ENCODE data around the gene SIK3.

SIK3 gene

GRCh38 chr11:116888884-116889549 lies 209.2 kb downstream of the SIK3 start:
- DNase-seq = no peak

GRCh38 chr11:116888024-116888423 lies 210.2 kb downstream of the SIK3 start:
- peak; percentile 50 for DNase-seq

DNA sequence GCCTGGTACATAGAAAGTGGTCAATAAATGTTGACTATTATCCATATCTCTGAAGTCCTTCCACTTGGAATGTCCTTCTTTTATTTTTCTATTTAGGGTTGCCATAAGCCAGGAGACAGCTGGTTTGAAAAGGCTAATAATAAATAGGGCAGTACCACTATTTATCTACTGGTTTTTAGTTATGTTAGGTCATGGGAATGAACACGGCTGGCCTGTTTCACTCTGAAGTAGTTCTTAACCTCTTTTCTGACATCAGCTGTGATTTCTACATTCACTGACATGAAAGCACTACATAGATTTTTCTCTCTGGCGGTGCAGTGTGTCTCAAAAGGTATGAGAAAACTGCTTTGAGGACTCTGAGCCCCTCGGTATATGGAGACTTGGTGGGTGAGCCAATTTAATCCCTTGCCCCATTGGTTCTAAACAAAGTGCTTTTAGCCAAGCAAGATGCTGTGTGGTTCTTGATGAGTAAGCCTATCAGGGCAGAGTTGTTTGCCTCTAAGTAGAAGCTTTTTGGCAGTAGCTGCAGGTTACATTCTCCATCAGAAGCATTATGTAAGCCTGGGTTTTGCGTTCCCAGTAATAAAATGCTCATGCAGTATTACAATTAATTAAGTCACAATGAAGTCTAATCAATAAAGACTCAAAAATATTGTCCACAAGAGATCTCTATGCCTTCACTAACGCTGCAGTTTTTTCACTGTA lies 212.1 kb downstream of the SIK3 start:
- DNase-seq = no peak

- peak; percentile 78 for DNase-seq
Measured at GRCh38 chr11:116882386-116882785, 215.8 kb downstream of the SIK3 start.

GRCh38 chr11:116881143-116881542 lies 217.1 kb downstream of the SIK3 start:
- DNase-seq = peak; percentile 31

- peak; percentile 70 for DNase-seq
Measured at GRCh38 chr11:116879800-116880625, 218.2 kb downstream of the SIK3 start.

DNA sequence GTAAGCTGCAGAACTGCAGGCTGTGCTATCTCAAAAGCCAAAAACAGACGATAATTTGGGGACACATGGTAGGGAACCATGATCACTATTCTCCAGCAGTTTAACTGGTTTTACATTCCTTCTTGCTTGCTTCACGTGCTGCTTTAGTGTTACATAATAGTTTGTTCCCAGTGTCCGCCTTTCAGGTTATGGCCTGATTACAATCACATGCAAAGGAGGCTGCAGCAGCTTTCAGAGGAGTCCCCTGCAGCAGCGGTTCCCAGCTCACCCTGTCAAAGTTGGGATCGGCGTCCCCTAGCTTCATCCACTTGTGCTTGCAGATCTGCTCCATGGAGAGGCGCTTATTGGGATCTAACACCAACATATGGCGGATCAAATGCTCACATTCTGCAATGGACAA lies 221.6 kb downstream of the SIK3 start:
- no peak for DNase-seq

DNA sequence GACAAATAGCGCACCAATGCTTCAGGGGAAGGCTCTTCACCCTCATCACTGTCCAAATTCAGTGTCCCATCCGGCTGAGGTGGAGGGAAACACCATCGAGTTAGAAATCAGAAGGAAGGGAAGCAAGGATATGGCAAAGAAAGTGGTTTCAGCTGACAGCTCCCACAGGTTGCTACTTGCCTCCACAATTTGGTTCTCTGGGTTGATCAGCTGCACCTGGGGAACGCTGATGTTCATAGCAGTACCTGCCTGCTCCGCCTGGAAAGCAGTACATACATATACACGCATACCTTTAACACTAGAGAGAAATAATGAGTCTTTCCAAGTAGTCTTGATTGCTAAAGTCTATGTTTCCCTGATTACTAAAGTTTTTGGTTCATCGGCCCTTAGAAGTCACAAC lies 223.0 kb downstream of the SIK3 start:
- DNase-seq = no peak

DNA sequence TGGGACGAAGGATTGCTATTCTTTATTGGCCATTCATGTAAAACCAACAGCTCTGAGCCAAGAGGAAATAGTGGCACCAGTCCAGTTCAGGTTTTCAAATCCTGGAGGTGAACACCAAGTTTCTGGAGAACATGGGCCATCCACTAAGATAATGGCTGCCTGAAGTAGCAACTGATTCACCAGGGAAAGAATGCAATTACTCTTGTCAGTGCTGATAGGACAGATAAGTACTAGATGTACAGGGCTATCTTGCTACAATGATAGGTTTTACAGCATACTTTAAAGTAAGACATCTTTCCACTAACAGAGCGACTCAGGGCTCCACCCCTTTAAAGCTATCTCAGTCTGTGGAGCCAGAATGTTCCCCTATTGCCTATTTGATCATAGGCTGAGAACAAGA lies 224.0 kb downstream of the SIK3 start:
- peak; percentile 84 for DNase-seq

DNA sequence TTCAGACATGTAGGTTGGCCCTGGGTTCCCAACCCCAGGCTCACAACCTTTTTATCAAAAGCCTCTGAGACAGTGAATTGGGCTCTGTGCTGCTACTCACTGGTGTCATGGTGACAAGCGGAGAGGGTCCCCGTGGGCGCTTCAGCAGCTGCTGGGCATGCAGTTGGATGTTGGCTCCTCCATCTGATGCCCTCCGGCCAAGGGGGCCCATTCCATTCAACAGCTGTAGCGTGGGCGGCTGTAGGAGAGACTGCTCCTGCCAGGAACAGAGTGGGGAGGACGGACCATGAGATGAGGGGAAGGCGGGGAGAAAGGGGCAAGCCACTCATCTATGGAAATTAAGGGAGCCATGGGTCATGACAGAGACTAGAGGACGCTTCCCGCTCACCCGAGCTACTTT lies 224.8 kb downstream of the SIK3 start:
- DNase-seq = no peak

DNA sequence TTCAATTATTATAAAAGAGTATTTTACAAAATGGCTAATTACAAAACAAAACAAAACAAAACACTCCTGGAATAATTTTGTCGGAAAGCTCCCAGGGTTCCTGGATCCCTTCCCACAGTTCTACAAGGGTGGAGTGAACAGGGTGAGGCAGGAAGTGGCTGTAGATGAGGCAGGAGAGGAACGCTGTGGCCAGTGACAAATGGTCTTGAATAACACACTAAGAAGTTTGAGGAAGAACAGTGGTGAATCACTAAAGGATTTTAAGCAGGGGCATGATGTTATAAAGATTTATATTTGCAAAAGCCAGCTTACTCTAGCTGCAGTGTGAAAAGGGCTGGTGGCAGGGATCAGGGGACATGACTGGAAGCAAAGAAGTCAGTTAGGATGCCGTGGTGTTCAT lies 227.0 kb downstream of the SIK3 start:
- peak; percentile 94 for DNase-seq

- no peak for DNase-seq
Measured at GRCh38 chr11:116870054-116870453, 228.2 kb downstream of the SIK3 start.

GRCh38 chr11:116869610-116870009 lies 228.6 kb downstream of the SIK3 start:
- no peak for DNase-seq

DNA sequence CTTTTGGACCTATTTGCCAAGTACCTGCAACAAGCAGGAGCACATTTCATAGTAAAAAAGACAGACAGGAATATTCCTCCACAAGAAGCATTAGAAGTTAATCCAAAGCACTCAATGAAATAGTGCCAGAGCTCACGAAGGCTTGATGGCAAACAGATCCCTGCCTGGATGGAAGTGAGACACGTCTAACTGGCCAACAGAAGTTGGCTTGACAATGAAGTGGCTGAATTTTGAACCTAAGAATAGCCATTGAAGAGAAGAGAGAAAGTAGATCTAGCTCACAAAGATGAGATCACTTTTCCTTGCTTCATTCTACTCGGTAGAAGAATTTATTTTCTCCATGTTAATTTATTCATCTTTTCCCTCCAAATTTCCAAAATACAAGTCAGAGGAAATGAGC lies 230.2 kb downstream of the SIK3 start:
- DNase-seq = no peak

DNA sequence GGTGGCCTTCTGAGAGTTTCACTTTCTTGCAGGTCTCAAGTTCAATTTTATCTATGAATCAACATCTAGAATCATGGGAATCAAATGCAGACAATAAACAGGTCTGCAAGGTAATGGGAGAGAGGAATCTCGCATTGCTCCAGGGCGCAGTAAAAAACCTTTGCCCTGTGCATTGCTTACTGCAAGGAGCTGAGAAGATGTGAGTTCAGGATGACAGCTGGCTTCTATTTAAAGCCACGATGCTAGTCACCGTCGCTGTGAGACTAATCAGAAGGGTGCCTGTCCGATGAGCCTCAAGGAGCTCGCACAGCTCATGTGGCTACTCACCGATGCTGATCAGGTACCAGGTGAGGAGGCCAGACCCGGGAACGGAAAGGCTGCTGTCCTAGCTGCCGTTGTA lies 230.6 kb downstream of the SIK3 start:
- DNase-seq = no peak

- DNase-seq = no peak
Measured at GRCh38 chr11:116866804-116867455, 231.3 kb downstream of the SIK3 start.

DNA sequence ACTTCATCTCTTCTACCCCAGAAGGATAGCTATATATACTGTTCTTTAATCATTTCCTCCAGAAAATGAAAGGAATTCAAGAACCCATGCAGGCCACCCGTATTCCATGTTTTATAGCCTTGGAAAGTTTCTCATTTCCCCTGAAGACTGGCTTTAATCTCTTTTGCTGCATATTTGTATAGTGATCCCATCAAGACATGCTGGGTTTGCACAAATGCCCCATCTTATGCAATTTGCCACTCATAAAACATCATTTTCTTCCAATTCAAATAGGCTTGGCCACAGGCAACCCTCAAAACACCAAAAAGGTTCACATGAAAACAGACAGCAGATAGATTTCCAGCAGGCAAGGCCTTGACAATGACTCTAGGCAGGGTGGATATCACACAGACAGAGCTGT lies 232.5 kb downstream of the SIK3 start:
- DNase-seq = peak; percentile 87

DNA sequence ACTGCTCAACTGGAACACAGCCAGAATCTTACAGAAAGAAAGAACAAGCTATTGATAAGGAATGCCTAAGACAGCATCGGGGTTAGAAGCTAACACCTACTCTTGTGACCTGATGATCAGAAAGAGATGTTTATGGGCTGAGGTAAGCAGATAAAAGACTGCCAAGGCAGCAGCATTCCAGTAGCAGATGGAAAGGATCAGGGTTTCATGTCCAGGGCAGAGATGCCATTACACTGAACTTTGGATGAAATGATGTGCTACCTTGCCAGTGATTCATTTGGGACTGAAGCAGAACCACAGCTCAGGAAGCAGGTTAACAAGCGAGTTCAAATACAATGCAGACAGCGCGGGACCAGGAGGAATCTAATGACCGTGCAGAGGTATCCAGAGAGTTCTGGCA lies 233.7 kb downstream of the SIK3 start:
- DNase-seq = peak; percentile 21

GRCh38 chr11:116862951-116863350 lies 235.3 kb downstream of the SIK3 start:
- peak; percentile 59 for DNase-seq

DNA sequence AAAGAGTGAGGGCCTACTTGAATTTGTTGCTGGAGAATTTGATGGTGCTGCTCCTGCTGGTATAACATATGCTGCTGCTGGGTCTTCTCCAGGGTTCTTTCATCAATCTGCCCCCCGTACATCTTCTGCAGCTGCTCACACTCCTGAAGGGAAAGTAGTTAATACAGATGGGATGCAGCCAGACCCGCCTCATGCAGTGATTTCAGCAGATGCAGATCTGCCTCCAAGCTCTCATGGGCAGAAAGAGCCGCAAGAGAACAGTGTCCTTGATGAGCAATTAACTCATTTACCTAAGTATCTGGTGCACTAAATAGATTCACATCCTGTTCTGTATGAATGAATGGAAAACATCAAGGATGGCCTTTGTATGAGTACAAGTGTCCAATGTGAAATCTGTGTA lies 236.0 kb downstream of the SIK3 start:
- DNase-seq = no peak

DNA sequence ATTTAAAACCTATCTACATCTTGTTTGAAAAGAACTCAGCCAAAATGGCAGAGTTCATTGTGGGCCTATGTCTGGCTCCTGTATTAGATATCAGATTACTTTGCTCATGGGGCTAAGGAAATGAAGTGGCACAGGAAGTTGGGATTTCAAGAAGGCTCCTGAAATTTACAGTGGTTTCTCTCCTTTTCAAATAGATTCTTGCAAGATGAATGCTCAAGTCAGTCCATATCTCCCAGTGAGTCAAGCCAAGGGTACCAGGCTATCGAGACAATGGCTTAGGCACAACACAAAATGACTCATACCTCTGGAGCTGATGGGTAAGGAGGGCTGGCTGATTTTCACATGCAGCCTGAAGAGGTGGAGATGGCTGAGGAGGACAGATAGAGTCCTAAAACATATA lies 236.7 kb downstream of the SIK3 start:
- peak; percentile 84 for DNase-seq

GRCh38 chr11:116860303-116860702 lies 237.9 kb downstream of the SIK3 start:
- no peak for DNase-seq

DNA sequence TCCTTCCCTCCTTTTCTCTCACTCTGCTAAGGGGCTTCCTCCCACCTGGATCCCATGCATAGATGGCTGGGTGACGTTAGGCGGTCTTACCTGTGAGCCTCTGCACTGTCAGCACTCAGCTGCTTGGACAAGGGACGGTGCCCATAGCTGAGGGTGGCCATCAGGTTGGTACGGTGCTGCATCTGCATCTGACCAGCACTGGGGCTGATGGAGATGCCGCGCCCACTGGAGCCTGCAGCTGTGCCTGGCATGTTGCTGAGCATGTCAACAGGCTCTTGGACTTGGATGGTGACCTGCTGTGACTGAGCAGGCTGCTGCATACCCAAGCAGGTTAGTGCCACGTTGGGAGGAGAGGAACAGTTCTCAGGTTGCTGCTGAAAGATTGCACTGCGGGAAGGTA lies 239.1 kb downstream of the SIK3 start:
- no peak for DNase-seq

Measured in fibroblast of skin of right biceps (primary cell).